ENCODE results near the gene GLTP. TPM values are rescaled to one million over a fixed set of nuclear protein-coding genes. Genes with fewer than 3 reads are reported as not detected.
"Not testable (repeated sequence)": the region's sequence is repeated elsewhere in the genome, so short reads cannot be mapped to it uniquely, and the experiment has no call there.

Gene GLTP
- total and polyA plus RNA-seq, 2 experiments from 2014 or later: 92.8 to 96.5 TPM

- in situ Hi-C loops (cut with MboI): no loop called here
- Histone ChIP-seq H3K79me2 (ENCODE audit: insufficient read depth) (peaks cover 93% of the 10 kb centered on the region), H3K4me2 (ENCODE audit: unreplicated experiment) (no peak overlapping the region), H3K9me3 (ENCODE audit: low read depth) (no peaks in the 10 kb centered on the region), H3K9me2 (ENCODE audit: insufficient read depth) (no peaks in the 10 kb centered on the region), H3K27me3 (replicated peaks; ENCODE audit: insufficient read depth) (no peaks in the 10 kb centered on the region), H4K20me1 (ENCODE audit: insufficient read depth) (peaks cover 6% of the 10 kb centered on the region; the same call in 1 of the 2 replicates), H3K27ac (peak overlapping the region; percentile 35), H2AFZ (no peak overlapping the region), H3K36me3 (ENCODE audit: low read depth) (no peaks in the 10 kb centered on the region; the same call in 1 of the 2 replicates), H3F3A (ENCODE audit: insufficient read depth) (peaks cover 27% of the 10 kb centered on the region), H3K4me3 (no peak overlapping the region), H3K4me1 (ENCODE audit: insufficient read depth) (peaks cover 18% of the 10 kb centered on the region), H3K9ac (no peak overlapping the region)
- WGBS, 2 experiments (ENCODE audit: low coverage in 1 of 2, low lambda C conversion rate in 2 of 2, missing lambda C conversion rate in 2 of 2): 37 to 39% methylated on average over 2 of the region's 2 CpGs
- DNase-seq: peak; percentile 75
- TF ChIP-seq EZH2phosphoT487 (IDR thresholded peaks at IDR 0.05; ENCODE audit: insufficient read depth, low read depth): no peak
- no peak for TF ChIP-seq EZH2 (IDR thresholded peaks at IDR 0.05; ENCODE audit: insufficient read depth, poor library complexity, severe bottlenecking)
Observed at GRCh38 chr12:109870648-109871047, 9.7 kb downstream of the GLTP start.

- no peak overlapping the region for H2AFZ ChIP-seq
- no peaks in the 10 kb centered on the region for H3K9me2 ChIP-seq (ENCODE audit: insufficient read depth)
- H3K27me3 ChIP-seq (replicated peaks; ENCODE audit: insufficient read depth): no peaks in the 10 kb centered on the region
- peaks cover 27% of the 10 kb centered on the region for H3F3A ChIP-seq (ENCODE audit: insufficient read depth)
- H3K9me3 ChIP-seq (ENCODE audit: low read depth): no peaks in the 10 kb centered on the region
- DNase-seq: no peak
- no peak overlapping the region for H3K27ac ChIP-seq
- no peak overlapping the region for H3K9ac ChIP-seq
- H3K4me3 ChIP-seq: no peak overlapping the region
- H3K36me3 ChIP-seq (ENCODE audit: low read depth): no peaks in the 10 kb centered on the region; the same call in 1 of the 2 replicates
- no peak overlapping the region for H3K4me2 ChIP-seq (ENCODE audit: unreplicated experiment)
- in situ Hi-C loops (cut with MboI): no loop called here
- TF ChIP-seq EZH2phosphoT487 (IDR thresholded peaks at IDR 0.05; ENCODE audit: insufficient read depth, low read depth): no peak
- no peak for TF ChIP-seq EZH2 (IDR thresholded peaks at IDR 0.05; ENCODE audit: insufficient read depth, poor library complexity, severe bottlenecking)
- 85 to 87% methylated on average over 9 of the region's 9 CpGs for WGBS, 2 experiments (ENCODE audit: low coverage in 1 of 2, low lambda C conversion rate in 2 of 2, missing lambda C conversion rate in 2 of 2)
- peaks cover 18% of the 10 kb centered on the region for H3K4me1 ChIP-seq (ENCODE audit: insufficient read depth)
- H4K20me1 ChIP-seq (ENCODE audit: insufficient read depth): peaks cover 6% of the 10 kb centered on the region; the same call in 1 of the 2 replicates
- peaks cover 91% of the 10 kb centered on the region for H3K79me2 ChIP-seq (ENCODE audit: insufficient read depth)
Observed at GRCh38 chr12:109868182-109869051, 11.9 kb downstream of the GLTP start.

GRCh38 chr12:109864916-109865315, 15.4 kb downstream of the GLTP start:
- Histone ChIP-seq H3K4me1 (ENCODE audit: insufficient read depth) (no peaks in the 10 kb centered on the region; the same call in 1 of the 2 replicates), H3K36me3 (ENCODE audit: low read depth) (no peaks in the 10 kb centered on the region), H3K27me3 (replicated peaks; ENCODE audit: insufficient read depth) (no peaks in the 10 kb centered on the region), H3K9ac (no peak overlapping the region), H3K4me2 (ENCODE audit: unreplicated experiment) (no peak overlapping the region), H4K20me1 (ENCODE audit: insufficient read depth) (peaks cover 3% of the 10 kb centered on the region; the same call in 1 of the 2 replicates), H3K79me2 (ENCODE audit: insufficient read depth) (peaks cover 92% of the 10 kb centered on the region), H3K9me2 (ENCODE audit: insufficient read depth) (no peaks in the 10 kb centered on the region), H3K27ac (no peak overlapping the region), H3K4me3 (no peak overlapping the region), H3F3A (ENCODE audit: insufficient read depth) (0 out of 2 replicates have a peak, but pooled peaks cover 5% of the 10 kb centered on the region), H3K9me3 (ENCODE audit: low read depth) (no peaks in the 10 kb centered on the region), H2AFZ (no peak overlapping the region)
- 80 to 83% methylated on average over 3 of the region's 3 CpGs for WGBS, 2 experiments (ENCODE audit: low coverage in 1 of 2, low lambda C conversion rate in 2 of 2, missing lambda C conversion rate in 2 of 2)
- DNase-seq: no peak
- TF ChIP-seq EZH2 (IDR thresholded peaks at IDR 0.05; ENCODE audit: insufficient read depth, poor library complexity, severe bottlenecking): no peak
- no peak for TF ChIP-seq EZH2phosphoT487 (IDR thresholded peaks at IDR 0.05; ENCODE audit: insufficient read depth, low read depth)
- in situ Hi-C loops (cut with MboI): no loop called here

- WGBS, 2 experiments (ENCODE audit: low coverage in 1 of 2, low lambda C conversion rate in 2 of 2, missing lambda C conversion rate in 2 of 2): 81 to 83% methylated on average over 9 of the region's 9 CpGs
- TF ChIP-seq EZH2 (IDR thresholded peaks at IDR 0.05; ENCODE audit: insufficient read depth, poor library complexity, severe bottlenecking) (no peak), EZH2phosphoT487 (IDR thresholded peaks at IDR 0.05; ENCODE audit: insufficient read depth, low read depth) (no peak)
- Histone ChIP-seq H3F3A (ENCODE audit: insufficient read depth) (0 out of 2 replicates have a peak, but pooled peaks cover 5% of the 10 kb centered on the region), H2AFZ (no peak overlapping the region), H3K4me2 (ENCODE audit: unreplicated experiment) (no peak overlapping the region), H3K36me3 (ENCODE audit: low read depth) (no peaks in the 10 kb centered on the region), H3K9me2 (ENCODE audit: insufficient read depth) (no peaks in the 10 kb centered on the region), H3K79me2 (ENCODE audit: insufficient read depth) (peaks cover 84% of the 10 kb centered on the region), H3K27ac (no peak overlapping the region), H4K20me1 (ENCODE audit: insufficient read depth) (no peaks in the 10 kb centered on the region), H3K27me3 (replicated peaks; ENCODE audit: insufficient read depth) (no peaks in the 10 kb centered on the region), H3K4me1 (ENCODE audit: insufficient read depth) (no peaks in the 10 kb centered on the region; the same call in 1 of the 2 replicates), H3K9me3 (ENCODE audit: low read depth) (no peaks in the 10 kb centered on the region), H3K4me3 (no peak overlapping the region), H3K9ac (no peak overlapping the region)
- peak; percentile 35 for DNase-seq
- in situ Hi-C loops (cut with MboI): no loop called here
Observed at GRCh38 chr12:109863847-109864712, 16.3 kb downstream of the GLTP start.

GRCh38 chr12:109862491-109862890, 17.9 kb downstream of the GLTP start:
- H3K9me3 ChIP-seq (ENCODE audit: low read depth); H3K4me3 ChIP-seq; H3K4me1 ChIP-seq (ENCODE audit: insufficient read depth); H4K20me1 ChIP-seq (ENCODE audit: insufficient read depth); H3F3A ChIP-seq (ENCODE audit: insufficient read depth); H3K4me2 ChIP-seq (ENCODE audit: unreplicated experiment); DNase-seq; in situ Hi-C loops (cut with MboI); H3K27ac ChIP-seq; H3K9me2 ChIP-seq (ENCODE audit: insufficient read depth); H3K27me3 ChIP-seq (replicated peaks; ENCODE audit: insufficient read depth); H3K36me3 ChIP-seq (ENCODE audit: low read depth); H3K9ac ChIP-seq; H2AFZ ChIP-seq: not testable (repeated sequence)
- H3K79me2 ChIP-seq (ENCODE audit: insufficient read depth): peaks cover 68% of the 10 kb centered on the region
- WGBS, 2 experiments (ENCODE audit: low coverage in 1 of 2, low lambda C conversion rate in 2 of 2, missing lambda C conversion rate in 2 of 2): 96% methylated on average over 9 of the region's 9 CpGs
